Endothelial cell of hepatic sinusoid (primary cell): Measurements from ENCODE around the gene RARA.
"Not testable (repeated sequence)": the region's sequence is repeated elsewhere in the genome, so short reads cannot be mapped to it uniquely, and the experiment has no call there.

Source experiments
- in situ Hi-C: cut with HindIII; loops from 2 replicates; pipeline ENCODE4 v1.10.0; 2017; ENCODE audit warnings: low sequenced_read_pairs

Gene RARA

DNA sequence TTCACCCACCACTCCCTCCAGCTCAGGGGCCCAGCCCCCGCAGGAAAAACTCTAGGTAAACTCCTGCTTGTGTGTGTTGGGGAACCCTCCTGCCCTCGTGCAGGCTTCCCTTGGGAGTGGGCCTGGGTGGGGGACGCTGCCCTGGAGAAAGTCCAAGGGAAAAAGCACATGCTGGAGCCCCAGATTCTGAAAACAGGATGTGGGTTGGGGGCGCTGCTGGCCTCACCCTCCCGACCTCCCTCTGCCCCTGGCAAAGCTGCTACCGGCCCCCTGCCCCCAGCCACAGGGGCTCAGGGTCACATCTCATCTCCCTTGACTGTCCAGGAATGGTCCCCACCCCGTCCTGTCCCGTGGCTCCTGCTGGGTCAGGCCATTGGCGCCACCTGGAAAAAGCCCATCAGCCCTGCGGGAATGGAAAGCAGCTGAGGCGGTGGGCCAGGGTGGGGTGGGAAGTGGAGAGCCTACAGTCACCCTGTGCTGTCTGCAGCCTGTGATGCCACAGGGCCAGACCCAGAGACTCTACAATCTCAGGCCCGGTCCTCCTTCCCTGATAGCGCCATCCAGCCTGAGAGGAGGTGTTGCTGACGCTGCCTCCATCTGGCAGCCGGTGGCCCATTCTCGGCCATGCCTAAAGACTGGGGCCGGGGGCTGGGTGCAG, 58.0 kb downstream of the RARA start:
- in situ Hi-C loops = no loop called here

- in situ Hi-C loops = not testable (repeated sequence)
Measured at GRCh38 chr17:40367728-40368127, 58.7 kb downstream of the RARA start.

GRCh38 chr17:40369923-40370322, 60.9 kb downstream of the RARA start:
- in situ Hi-C loops = no loop called here

GRCh38 chr17:40371261-40371929, 62.4 kb downstream of the RARA start:
- in situ Hi-C loops = no loop called here

GRCh38 chr17:40372031-40372430, 63.1 kb downstream of the RARA start:
- in situ Hi-C loops = no loop called here

DNA sequence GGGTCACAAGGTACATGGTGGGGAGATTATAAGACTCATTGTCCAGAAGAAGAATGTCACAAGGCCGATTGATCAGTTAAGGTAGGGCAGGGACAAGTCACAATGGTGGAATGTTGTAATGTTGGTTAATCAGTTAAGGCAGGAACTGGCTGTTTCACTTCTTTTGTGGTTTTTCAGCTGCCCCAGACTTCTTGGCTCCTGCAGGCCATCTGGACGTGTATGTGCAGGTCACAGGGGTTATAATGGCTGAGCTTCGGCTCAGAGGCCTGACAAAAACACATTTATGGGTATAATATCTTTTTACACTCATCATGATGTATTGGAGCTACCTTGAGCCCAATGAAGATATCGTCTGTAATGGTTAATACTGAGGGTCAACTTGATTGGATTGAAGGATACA, 63.7 kb downstream of the RARA start:
- in situ Hi-C loops = not testable (repeated sequence)

- in situ Hi-C loops = no loop called here
Measured at GRCh38 chr17:40373324-40373723, 64.3 kb downstream of the RARA start.

DNA sequence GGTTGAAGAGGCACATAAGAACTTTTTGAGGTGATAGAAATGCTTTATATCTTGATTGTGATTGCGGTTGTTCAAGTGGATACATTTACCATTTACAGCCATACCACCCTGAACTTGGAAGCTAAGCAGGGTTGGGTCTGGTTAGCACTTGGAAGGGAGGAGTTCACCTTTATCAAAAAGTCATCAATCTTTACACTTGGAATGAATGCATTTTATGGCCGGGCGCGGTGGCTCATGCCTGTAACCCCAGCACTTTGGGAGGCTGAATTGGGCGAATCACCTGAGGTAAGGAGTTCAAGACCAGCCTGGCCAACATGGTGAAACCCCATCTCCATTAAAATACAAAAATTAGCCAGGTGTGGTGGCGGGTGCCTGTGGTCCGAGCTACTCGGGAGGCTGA, 65.0 kb downstream of the RARA start:
- in situ Hi-C loops = no loop called here

GRCh38 chr17:40374821-40375498, 66.0 kb downstream of the RARA start:
- in situ Hi-C loops = no loop called here

GRCh38 chr17:40375786-40376185, 66.8 kb downstream of the RARA start:
- in situ Hi-C loops = not testable (repeated sequence)

- in situ Hi-C loops = not testable (repeated sequence)
Measured at GRCh38 chr17:40376541-40376940, 67.6 kb downstream of the RARA start.

DNA sequence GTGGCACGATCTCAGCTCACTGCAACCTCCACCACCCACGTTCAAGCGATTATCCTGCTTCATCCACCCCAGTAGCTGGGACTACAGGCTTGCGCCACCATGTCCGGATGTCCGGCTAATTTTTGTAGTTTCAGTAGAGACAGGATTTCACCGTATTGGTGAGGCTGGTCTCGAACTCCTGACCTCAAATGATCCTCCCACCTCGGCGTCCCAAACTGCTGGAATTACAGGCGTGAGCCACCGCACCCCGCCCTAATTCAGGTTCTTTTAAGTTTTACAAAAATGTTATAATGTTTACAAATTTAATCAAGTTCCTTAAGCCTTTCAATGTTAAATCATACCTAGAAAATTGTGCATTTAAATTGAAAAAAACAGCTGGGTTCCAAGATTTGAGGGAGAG, 68.9 kb downstream of the RARA start:
- in situ Hi-C loops = no loop called here

DNA sequence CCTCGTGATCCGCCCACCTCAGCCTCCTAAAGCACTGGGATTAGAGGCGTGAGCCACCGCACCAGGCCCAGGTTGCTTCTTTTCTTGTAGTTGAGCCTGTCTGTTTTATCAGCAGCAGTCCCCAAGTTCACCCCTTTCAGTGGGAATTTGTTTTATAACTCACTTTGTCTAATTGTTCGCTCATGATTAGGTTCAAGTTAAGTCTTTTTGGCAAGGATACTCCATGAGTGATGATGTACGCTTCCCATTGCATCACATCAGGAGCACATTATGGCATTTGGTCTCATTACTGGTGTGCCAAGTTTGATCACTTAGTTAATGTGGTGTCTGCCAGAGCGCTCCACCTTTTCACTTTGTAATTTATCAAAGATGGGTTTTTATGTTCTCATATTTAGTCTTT, 70.0 kb downstream of the RARA start:
- in situ Hi-C loops = no loop called here

DNA sequence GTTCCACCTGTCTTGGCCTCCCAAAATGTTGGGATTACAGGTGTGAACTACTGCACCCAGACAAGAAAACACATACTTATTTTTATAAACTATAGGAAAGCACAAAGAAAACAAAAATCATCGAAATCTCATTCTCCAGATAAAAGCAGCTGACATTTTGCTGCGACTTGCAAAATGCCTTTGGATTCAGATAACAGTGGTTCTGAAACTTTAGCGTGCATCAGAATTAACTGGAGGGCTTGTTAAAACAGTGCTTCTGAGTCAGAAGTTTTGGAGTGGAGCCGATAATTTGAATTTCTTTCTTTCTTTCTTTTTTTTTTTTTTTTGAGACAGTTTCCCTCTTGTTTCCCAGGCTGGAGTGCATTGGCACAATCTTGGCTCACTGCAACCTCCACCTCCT, 73.3 kb downstream of the RARA start:
- in situ Hi-C loops = no loop called here

- in situ Hi-C loops = not testable (repeated sequence)
Measured at GRCh38 chr17:40386555-40386954, 77.6 kb downstream of the RARA start.

GRCh38 chr17:40399185-40399584, 90.2 kb downstream of the RARA start:
- in situ Hi-C loops = no loop called here

DNA sequence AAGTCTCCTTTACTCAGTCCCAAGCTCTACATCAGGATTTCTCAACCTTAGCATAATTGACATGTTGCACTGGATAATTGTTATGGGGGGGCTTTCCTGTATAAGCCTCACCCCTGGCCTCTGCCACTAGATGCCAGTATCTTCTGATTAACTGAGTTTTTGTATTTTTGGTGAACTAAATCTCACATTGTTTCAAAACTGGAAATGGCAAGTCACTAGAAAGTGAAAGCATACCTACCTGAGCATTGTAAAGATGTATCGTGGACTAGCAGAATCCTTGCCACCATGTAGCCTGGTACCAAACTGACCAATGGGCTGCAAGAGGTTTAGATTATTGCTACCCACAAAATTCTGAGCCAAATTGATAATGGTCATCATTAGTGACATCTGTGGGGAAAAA, 93.7 kb downstream of the RARA start:
- in situ Hi-C loops = no loop called here

GRCh38 chr17:40404003-40404402, 95.0 kb downstream of the RARA start:
- in situ Hi-C loops = no loop called here
